ENCODE measurements around the gene CCL4. TPM values are rescaled to one million over a fixed set of nuclear protein-coding genes. Genes with fewer than 3 reads are reported as not detected.

CCL4 gene
- total and polyA plus RNA-seq, 2 experiments from 2014 or later: not detected

GRCh38 chr17:36088670-36089338 lies 14.8 kb upstream of the CCL4 start:
- peaks cover 5% of the 10 kb centered on the region for H3K27me3 Mint-ChIP-seq (ENCODE audit: insufficient read depth, low read depth, poor library complexity)
- no peak overlapping the region for H3K4me3 Mint-ChIP-seq
- no peaks in the 10 kb centered on the region for H3K9me3 Mint-ChIP-seq
- H3K27me3 ChIP-seq (ENCODE audit: insufficient read depth): no peaks in the 10 kb centered on the region
- no peak overlapping the region for H3K4me3 ChIP-seq
- no peak for ATAC-seq
- no peaks in the 10 kb centered on the region for H4K20me1 ChIP-seq (replicated peaks; ENCODE audit: insufficient read depth)
- peaks cover 15% of the 10 kb centered on the region; the same call in 1 of the 2 replicates for H3K4me1 ChIP-seq (ENCODE audit: insufficient read depth)
- no peaks in the 10 kb centered on the region for H3K9me2 ChIP-seq (ENCODE audit: insufficient read depth)
- TF ChIP-seq ZNF114 (CRISPR knock-in tag; IDR thresholded peaks at IDR 0.05) (no peak), ETS1 (IDR thresholded peaks at IDR 0.05) (no peak)
- H3K4me1 Mint-ChIP-seq: peaks cover 19% of the 10 kb centered on the region
- no peak overlapping the region for H3K27ac ChIP-seq (ENCODE audit: low read depth)
- H3K27ac Mint-ChIP-seq: no peak overlapping the region
- H3F3A ChIP-seq (replicated peaks; ENCODE audit: low read depth): no peaks in the 10 kb centered on the region
- no peak overlapping the region for H3K4me2 ChIP-seq
- DNase-seq (ENCODE audit: low spot score): no peak
- H2AFZ ChIP-seq: 0 out of 2 replicates have a peak overlapping the region, but pooled peaks have one; percentile 43
- H3K79me2 ChIP-seq (replicated peaks; ENCODE audit: insufficient read depth): no peaks in the 10 kb centered on the region
- no peaks in the 10 kb centered on the region for H3K36me3 Mint-ChIP-seq (ENCODE audit: low read depth)
- H3K36me3 ChIP-seq (ENCODE audit: insufficient read depth): no peaks in the 10 kb centered on the region

- Histone ChIP-seq H2AFZ (0 out of 2 replicates have a peak overlapping the region, but pooled peaks have one; percentile 43), H4K20me1 (replicated peaks; ENCODE audit: insufficient read depth) (no peaks in the 10 kb centered on the region), H3F3A (replicated peaks; ENCODE audit: low read depth) (no peaks in the 10 kb centered on the region), H3K27ac (ENCODE audit: low read depth) (no peak overlapping the region), H3K27me3 (ENCODE audit: insufficient read depth) (no peaks in the 10 kb centered on the region), H3K36me3 (ENCODE audit: insufficient read depth) (no peaks in the 10 kb centered on the region), H3K9me2 (ENCODE audit: insufficient read depth) (no peaks in the 10 kb centered on the region), H3K4me3 (no peak overlapping the region), H3K4me1 (ENCODE audit: insufficient read depth) (peaks cover 15% of the 10 kb centered on the region; the same call in 1 of the 2 replicates), H3K4me2 (no peak overlapping the region), H3K79me2 (replicated peaks; ENCODE audit: insufficient read depth) (no peaks in the 10 kb centered on the region)
- H3K4me1 Mint-ChIP-seq: peaks cover 16% of the 10 kb centered on the region
- DNase-seq (ENCODE audit: low spot score) (no peak), ATAC-seq (no peak)
- H3K27me3 Mint-ChIP-seq (ENCODE audit: insufficient read depth, low read depth, poor library complexity): peaks cover 7% of the 10 kb centered on the region
- no peak overlapping the region for H3K4me3 Mint-ChIP-seq
- H3K9me3 Mint-ChIP-seq: no peaks in the 10 kb centered on the region
- H3K27ac Mint-ChIP-seq: no peak overlapping the region
- no peaks in the 10 kb centered on the region for H3K36me3 Mint-ChIP-seq (ENCODE audit: low read depth)
- TF ChIP-seq ETS1 (IDR thresholded peaks at IDR 0.05): no peak
- TF ChIP-seq EZH2 (IDR thresholded peaks at IDR 0.05; ENCODE audit: low read depth, unreplicated experiment): no peak
- TF ChIP-seq CREB1 (CRISPR knock-in tag; IDR thresholded peaks at IDR 0.05; ENCODE audit: low read depth): no peak
- no peak for TF ChIP-seq CTCF (conservative IDR thresholded peaks at IDR 0.05; ENCODE audit: low read depth in 2 of 2)
- no peak for TF ChIP-seq STAT1 (IDR thresholded peaks at IDR 0.05; ENCODE audit: unreplicated experiment)
- TF ChIP-seq EZH2phosphoT487 (IDR thresholded peaks at IDR 0.05; ENCODE audit: unreplicated experiment): no peak
- TF ChIP-seq ZNF114 (CRISPR knock-in tag; IDR thresholded peaks at IDR 0.05): no peak
- TF ChIP-seq JUNB (IDR thresholded peaks at IDR 0.05; ENCODE audit: unreplicated experiment): no peak
- TF ChIP-seq POLR2AphosphoS5 (IDR thresholded peaks at IDR 0.05; ENCODE audit: low read depth): no peak
- TF ChIP-seq ZNF462 (CRISPR knock-in tag; IDR thresholded peaks at IDR 0.05): no peak
These were observed 14.2 kb upstream of the CCL4 start for GRCh38 chr17:36089339-36089865.
